B cell (primary cell): Measurements from ENCODE around the gene GGT6. TPM values are rescaled to one million over a fixed set of nuclear protein-coding genes. Genes with fewer than 3 reads are reported as not detected.

Experiments
- ATAC-seq: fragments of 200-7000 bp; cut with Tn5 transposase; one replicate; pipeline ENCODE4 v1.10.0; 2021; ENCODE audit warnings: low read depth, mild to moderate bottlenecking, moderate number of reproducible peaks, moderate library complexity
- CTCF ChIA-PET: fragments of 350-600 bp; sonication (Branson Sonifier 250); formaldehyde crosslinking; loops from one replicate; lab custom pipeline; 2021; ENCODE audit warnings: antibody characterized with exemption, inconsistent platforms; lab: Charles Lee
- POLR2A ChIA-PET: fragments of 350-600 bp; sonication (Branson Sonifier 250); formaldehyde crosslinking; loops from one replicate; lab custom pipeline; 2021; ENCODE audit warnings: antibody characterized with exemption; lab: Charles Lee
- DNase-seq: peaks from one replicate; pipeline ENCODE4 v3.0.0; 2013
- H2AFZ ChIP-seq: 2 replicates; pipeline ENCODE4 v1.6.1; 2012; ENCODE audit warnings: mild to moderate bottlenecking, low read depth, low read length; ENCODE audit not compliant: insufficient read depth, poor library complexity, severe bottlenecking
- H3K27ac ChIP-seq, 2 donors: 1 replicate in 1 of 2; 2 replicates in 1 of 2; pipeline ENCODE4 v1.5.1; 2012 to 2013; ENCODE audit warnings: low read length in 2 of 2, mild to moderate bottlenecking in 2 of 2, moderate library complexity in 1 of 2
- H3K27me3 ChIP-seq, 4 experiments: fragments of 200-600 bp in 1 of 4; sonication (generic) in 1 of 4; replicated peaks in 1 of 4; 1 replicate in 2 of 4; 2 replicates in 2 of 4; pipeline versions ENCODE4 v1.6.1 to v1.7.0; 2013 to 2016; ENCODE audit warnings: low read length in 3 of 4, mild to moderate bottlenecking in 2 of 4, mixed read lengths in 1 of 4, moderate library complexity in 1 of 4; ENCODE audit not compliant: insufficient read depth in 4 of 4, control insufficient read depth in 3 of 4; ENCODE audit errors: control extremely low read depth in 1 of 4
- H3K36me3 ChIP-seq, 2 experiments: replicated peaks in 1 of 2; 1 replicate in 1 of 2; 2 replicates in 1 of 2; pipeline versions ENCODE4 v1.6.1 to v1.7.1; 2013; ENCODE audit warnings: low read length in 1 of 2; ENCODE audit not compliant: insufficient read depth in 2 of 2, control insufficient read depth in 1 of 2; ENCODE audit errors: control extremely low read depth in 1 of 2, extremely low read depth in 1 of 2
- H3K4me1 ChIP-seq, 2 donors: fragments of 200-600 bp in 1 of 2; sonication (generic) in 1 of 2; 1 replicate in 1 of 2; 2 replicates in 1 of 2; pipeline versions ENCODE4 v1.5.1 to v1.6.1; 2013 to 2017; ENCODE audit warnings: low read length in 2 of 2; ENCODE audit not compliant: control insufficient read depth in 2 of 2, insufficient read depth in 2 of 2
- H3K4me2 ChIP-seq: replicated peaks from 2 replicates; pipeline ENCODE3; 2012; ENCODE audit warnings: mild to moderate bottlenecking, low read depth, low read length; ENCODE audit not compliant: poor library complexity, severe bottlenecking
- H3K4me3 ChIP-seq, 5 experiments: fragments of 200-600 bp in 1 of 5; sonication (generic) in 1 of 5; 1 replicate in 3 of 5; 2 replicates in 2 of 5; pipeline versions ENCODE4 v1.5.1 to v1.7.0; 2011 to 2016; ENCODE audit warnings: low read length in 4 of 5, mild to moderate bottlenecking in 4 of 5, low read depth in 2 of 5, control low read depth in 1 of 5, moderate library complexity in 1 of 5; ENCODE audit not compliant: insufficient read depth in 1 of 5; ENCODE audit errors: control extremely low read depth in 1 of 5, extremely low read depth in 1 of 5
- H3K79me2 ChIP-seq: fragments of 200-600 bp; sonication (generic); one replicate; pipeline ENCODE4 v1.6.0; 2016; ENCODE audit warnings: low read length; ENCODE audit not compliant: control insufficient read depth, insufficient read depth
- H3K9ac ChIP-seq: fragments of 200-600 bp; sonication (generic); 2 replicates; pipeline ENCODE4 v1.6.1; 2017; ENCODE audit warnings: mild to moderate bottlenecking, low read length, moderate library complexity
- H3K9me3 ChIP-seq, 3 donors: one replicate each; pipeline versions ENCODE4 v1.6.1 to v1.7.1; 2013; ENCODE audit warnings: low read length in 2 of 3; ENCODE audit not compliant: control insufficient read depth in 2 of 3, insufficient read depth in 1 of 3; ENCODE audit errors: control extremely low read depth in 1 of 3
- H4K20me1 ChIP-seq: 2 replicates; pipeline ENCODE4 v1.6.0; 2012; ENCODE audit warnings: mild to moderate bottlenecking, low read length; ENCODE audit not compliant: insufficient read depth, control insufficient read depth, poor library complexity, severe bottlenecking
- H3K27ac Mint-ChIP-seq: one replicate; pipeline ENCODE4 v1.8.0; 2021; ENCODE audit warnings: mixed read lengths
- H3K27me3 Mint-ChIP-seq: one replicate; pipeline ENCODE4 v1.8.0; 2021; ENCODE audit warnings: mixed read lengths
- H3K4me1 Mint-ChIP-seq: one replicate; pipeline ENCODE4 v1.8.0; 2021; ENCODE audit warnings: mixed read lengths
- H3K4me3 Mint-ChIP-seq: one replicate; pipeline ENCODE4 v1.8.0; 2021; ENCODE audit warnings: mixed read lengths
- H3K9me3 Mint-ChIP-seq: one replicate; pipeline ENCODE4 v1.8.0; 2022; ENCODE audit warnings: mixed read lengths; ENCODE audit not compliant: insufficient read depth
- CTCF ChIP-seq: fragments of 200-600 bp; IDR thresholded peaks from one replicate; pipeline ENCODE4 v1.8.0; 2022; ENCODE audit warnings: antibody characterized with exemption, mild to moderate bottlenecking
- EZH2 ChIP-seq: IDR thresholded peaks from 2 replicates; pipeline ENCODE4 v1.6.1; 2012; ENCODE audit warnings: borderline replicate concordance, low read depth, mild to moderate bottlenecking, moderate library complexity, low read length; ENCODE audit not compliant: insufficient read depth, poor library complexity, severe bottlenecking
- WGBS: methylation state at CpG from one replicate; pipeline ENCODE4 v1.1.5; 2013; ENCODE audit warnings: missing lambda C conversion rate; ENCODE audit not compliant: insufficient coverage; 5-methylcytosine and 5-hydroxymethylcytosine counted together
- intact Hi-C: fragments of 100-400 bp; cut with micrococcal nuclease; formaldehyde crosslinking; loops from one replicate; pipeline ENCODE4 v1.10.0; 2022
- polyA plus RNA-seq: library from polyadenylated mRNA; depleted of rRNA; stranded (reverse); fragments of >200 nt; gene quantifications from 2 replicates; pipeline ENCODE4 v1.2.3, GENCODE V29; 2012
- total RNA-seq, 2 donors: library from RNA; stranded (reverse); fragments of 120-200 nt in 1 of 2; gene quantifications; 1 replicate in 1 of 2; 2 replicates in 1 of 2; pipeline versions ENCODE4 v1.2.3 to v1.2.4, GENCODE V29; 2013 to 2022

GGT6 gene
- total and polyA plus RNA-seq, 2 donors (not counting 1 experiment from before 2014, with no cell fraction given): not detected

GRCh38 chr17:4594931-4595684 is 34.7 kb upstream of the GGT6 start:
- H3K4me3 Mint-ChIP-seq: no peak overlapping the region
- Histone ChIP-seq H3K4me3 (no peak overlapping the region), H2AFZ (no peak overlapping the region), H4K20me1 (no peaks in the 10 kb centered on the region), H3K9me3 (no peaks in the 10 kb centered on the region), H3K27ac (no peak overlapping the region), H3K4me1 (peaks cover 0 to 4% of the 10 kb centered on the region in 2 donors), H3K27me3 (peaks cover 0 to 19% (median 0%) of the 10 kb centered on the region in 4 experiments), H3K4me2 (peak overlapping the region; percentile 23), H3K36me3 (no peaks in the 10 kb centered on the region), H3K79me2 (no peaks in the 10 kb centered on the region), H3K9ac (no peak overlapping the region)
- no peak for TF ChIP-seq EZH2
- TF ChIP-seq CTCF: peak; percentile 26
- peaks cover 28% of the 10 kb centered on the region for H3K27me3 Mint-ChIP-seq
- no peak overlapping the region for H3K27ac Mint-ChIP-seq
- DNase-seq (peak; percentile 57), ATAC-seq (no peak)
- intact Hi-C loops: no loop called here
- CTCF ChIA-PET: no interaction called here
- WGBS: 19% methylated on average over 28 of the region's 29 CpGs
- POLR2A ChIA-PET: no interaction called here
- no peaks in the 10 kb centered on the region for H3K9me3 Mint-ChIP-seq
- H3K4me1 Mint-ChIP-seq: peaks cover 3% of the 10 kb centered on the region

GRCh38 chr17:4594406-4594805 is 34.0 kb upstream of the GGT6 start:
- ChIA-PET POLR2A (no interaction called here), CTCF (no interaction called here)
- no peaks in the 10 kb centered on the region for H3K9me3 Mint-ChIP-seq
- no peaks in the 10 kb centered on the region for H4K20me1 ChIP-seq
- H3K4me2 ChIP-seq: no peak overlapping the region
- H3K4me1 Mint-ChIP-seq: peaks cover 3% of the 10 kb centered on the region
- no peak for ATAC-seq
- H3K9me3 ChIP-seq: no peaks in the 10 kb centered on the region
- no peaks in the 10 kb centered on the region for H3K36me3 ChIP-seq
- TF ChIP-seq CTCF: no peak
- TF ChIP-seq EZH2: no peak
- DNase-seq: no peak
- H3K27ac Mint-ChIP-seq: no peak overlapping the region
- peaks cover 0 to 4% of the 10 kb centered on the region in 2 donors for H3K4me1 ChIP-seq
- H3K4me3 ChIP-seq: no peak overlapping the region
- no peak overlapping the region for H2AFZ ChIP-seq
- no peak overlapping the region for H3K27ac ChIP-seq
- H3K27me3 Mint-ChIP-seq: peaks cover 27% of the 10 kb centered on the region
- intact Hi-C loops: no loop called here
- H3K79me2 ChIP-seq: no peaks in the 10 kb centered on the region
- H3K4me3 Mint-ChIP-seq: no peak overlapping the region
- peaks cover 0 to 19% (median 0%) of the 10 kb centered on the region in 4 experiments for H3K27me3 ChIP-seq
- 90% methylated on average over 4 of the region's 7 CpGs for WGBS
- no peak overlapping the region for H3K9ac ChIP-seq
